Nephron (organoid): ENCODE results near the gene DCDC2C.

ENCODE experiments used
- H3K27ac Mint-ChIP-seq, 3 experiments: 2 replicates each; pipeline ENCODE4 v1.8.0; 2020; ENCODE audit warnings: mixed read lengths in 3 of 3, mild to moderate bottlenecking in 2 of 3, moderate library complexity in 1 of 3
- H3K27me3 Mint-ChIP-seq: 2 replicates; pipeline ENCODE4 v1.8.0; 2021; ENCODE audit warnings: low read depth, mild to moderate bottlenecking, moderate library complexity, mixed read lengths
- H3K36me3 Mint-ChIP-seq: 2 replicates; pipeline ENCODE4 v1.8.0; 2020; ENCODE audit warnings: low read depth, mixed read lengths
- H3K4me1 Mint-ChIP-seq: 2 replicates; pipeline ENCODE4 v1.8.0; 2020; ENCODE audit warnings: mixed read lengths
- H3K4me3 Mint-ChIP-seq, 3 experiments: 2 replicates each; pipeline ENCODE4 v1.8.0; 2020; ENCODE audit warnings: mild to moderate bottlenecking in 3 of 3, mixed read lengths in 3 of 3, moderate library complexity in 2 of 3
- H3K9me3 Mint-ChIP-seq: 2 replicates; pipeline ENCODE4 v1.8.0; 2020; ENCODE audit warnings: mixed read lengths
- TF ChIP-seq, protein P1 (sequence below), 3 experiments: fragments of 200-600 bp; sonication (generic); IDR thresholded peaks; one replicate each; pipeline ENCODE4 v1.5.0; 2021; ENCODE audit warnings: antibody characterized with exemption in 3 of 3; ENCODE audit not compliant: unreplicated experiment in 3 of 3

The DCDC2C gene

DNA sequence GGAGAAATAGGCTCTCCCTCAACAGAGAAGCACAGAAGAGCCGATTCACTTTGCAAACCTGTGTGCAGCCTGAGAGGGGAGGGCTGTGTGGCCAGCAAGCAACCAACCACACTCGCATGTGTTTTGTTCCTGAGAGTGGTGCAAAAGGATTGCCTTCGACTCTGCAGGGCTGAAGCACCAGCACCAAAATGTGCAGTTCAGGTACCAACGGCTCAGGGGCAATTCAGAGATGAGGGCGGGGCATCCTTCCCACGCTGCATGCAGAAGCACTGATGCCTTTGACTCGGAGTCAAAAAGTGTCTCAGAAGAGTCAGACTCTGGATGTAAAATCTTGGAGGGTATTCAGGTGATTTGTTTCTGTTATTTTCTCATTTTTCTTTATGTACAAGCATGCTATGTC lies 55.5 kb downstream of the DCDC2C start:
- TF ChIP-seq, protein P1, sequence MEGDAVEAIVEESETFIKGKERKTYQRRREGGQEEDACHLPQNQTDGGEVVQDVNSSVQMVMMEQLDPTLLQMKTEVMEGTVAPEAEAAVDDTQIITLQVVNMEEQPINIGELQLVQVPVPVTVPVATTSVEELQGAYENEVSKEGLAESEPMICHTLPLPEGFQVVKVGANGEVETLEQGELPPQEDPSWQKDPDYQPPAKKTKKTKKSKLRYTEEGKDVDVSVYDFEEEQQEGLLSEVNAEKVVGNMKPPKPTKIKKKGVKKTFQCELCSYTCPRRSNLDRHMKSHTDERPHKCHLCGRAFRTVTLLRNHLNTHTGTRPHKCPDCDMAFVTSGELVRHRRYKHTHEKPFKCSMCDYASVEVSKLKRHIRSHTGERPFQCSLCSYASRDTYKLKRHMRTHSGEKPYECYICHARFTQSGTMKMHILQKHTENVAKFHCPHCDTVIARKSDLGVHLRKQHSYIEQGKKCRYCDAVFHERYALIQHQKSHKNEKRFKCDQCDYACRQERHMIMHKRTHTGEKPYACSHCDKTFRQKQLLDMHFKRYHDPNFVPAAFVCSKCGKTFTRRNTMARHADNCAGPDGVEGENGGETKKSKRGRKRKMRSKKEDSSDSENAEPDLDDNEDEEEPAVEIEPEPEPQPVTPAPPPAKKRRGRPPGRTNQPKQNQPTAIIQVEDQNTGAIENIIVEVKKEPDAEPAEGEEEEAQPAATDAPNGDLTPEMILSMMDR (IDR thresholded peaks at IDR 0.05; ENCODE audit: unreplicated experiment in 3 of 3): no peak
- Mint-ChIP-seq H3K4me3 (no peak overlapping the region), H3K27me3 (peaks cover 17% of the 10 kb centered on the region), H3K27ac (no peak overlapping the region), H3K36me3 (no peaks in the 10 kb centered on the region), H3K9me3 (peaks cover 4% of the 10 kb centered on the region), H3K4me1 (no peaks in the 10 kb centered on the region)

DNA sequence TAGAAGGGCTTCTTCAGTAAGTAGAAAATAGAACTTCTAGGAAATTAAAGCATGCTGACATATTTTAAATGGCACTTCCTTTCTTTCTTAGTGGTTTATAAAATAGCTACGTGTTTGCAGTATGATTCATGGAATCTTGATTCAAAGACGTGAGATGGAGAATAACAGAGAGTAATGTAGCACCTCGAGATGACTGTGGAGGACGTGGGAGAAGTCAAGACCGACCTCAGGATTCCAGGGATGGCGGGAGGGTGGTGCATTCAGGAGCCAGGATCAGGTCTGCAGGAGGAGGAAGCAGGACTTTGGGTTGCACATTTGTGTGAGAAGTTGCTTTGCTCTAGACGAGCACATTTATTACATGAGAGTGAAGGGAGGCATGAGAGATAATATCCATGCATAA lies 56.0 kb downstream of the DCDC2C start:
- H3K4me3 Mint-ChIP-seq: no peak overlapping the region
- no peak overlapping the region for H3K27ac Mint-ChIP-seq
- no peaks in the 10 kb centered on the region for H3K36me3 Mint-ChIP-seq
- H3K9me3 Mint-ChIP-seq: peaks cover 4% of the 10 kb centered on the region
- TF ChIP-seq, protein P1 (IDR thresholded peaks at IDR 0.05; ENCODE audit: unreplicated experiment in 3 of 3): no peak
- H3K4me1 Mint-ChIP-seq: no peaks in the 10 kb centered on the region
- peaks cover 14% of the 10 kb centered on the region for H3K27me3 Mint-ChIP-seq

DNA sequence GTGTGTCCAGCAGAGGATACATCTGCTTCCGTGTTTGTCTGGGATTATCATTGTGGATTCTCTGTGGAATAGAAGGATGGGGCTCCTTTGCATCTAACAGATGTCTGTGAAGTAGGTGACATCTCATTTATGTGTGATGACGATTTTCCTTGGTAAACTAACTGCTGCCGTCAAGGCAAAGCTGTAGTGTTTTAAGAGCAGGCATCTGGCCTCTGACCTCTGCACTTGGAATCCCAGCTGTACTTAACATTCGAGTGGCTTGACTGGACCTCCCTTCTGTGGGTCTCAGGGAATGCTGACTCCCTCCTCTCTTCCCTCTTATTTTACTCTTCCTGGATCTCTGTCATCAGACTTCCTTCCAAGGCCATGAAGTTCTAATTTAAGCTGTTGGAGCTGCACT lies 56.4 kb downstream of the DCDC2C start:
- H3K27me3 Mint-ChIP-seq: peaks cover 10% of the 10 kb centered on the region
- no peaks in the 10 kb centered on the region for H3K4me1 Mint-ChIP-seq
- peaks cover 4% of the 10 kb centered on the region for H3K9me3 Mint-ChIP-seq
- H3K4me3 Mint-ChIP-seq: no peak overlapping the region
- TF ChIP-seq, protein P1 (IDR thresholded peaks at IDR 0.05; ENCODE audit: unreplicated experiment in 3 of 3): no peak
- H3K36me3 Mint-ChIP-seq: no peaks in the 10 kb centered on the region
- no peak overlapping the region for H3K27ac Mint-ChIP-seq

DNA sequence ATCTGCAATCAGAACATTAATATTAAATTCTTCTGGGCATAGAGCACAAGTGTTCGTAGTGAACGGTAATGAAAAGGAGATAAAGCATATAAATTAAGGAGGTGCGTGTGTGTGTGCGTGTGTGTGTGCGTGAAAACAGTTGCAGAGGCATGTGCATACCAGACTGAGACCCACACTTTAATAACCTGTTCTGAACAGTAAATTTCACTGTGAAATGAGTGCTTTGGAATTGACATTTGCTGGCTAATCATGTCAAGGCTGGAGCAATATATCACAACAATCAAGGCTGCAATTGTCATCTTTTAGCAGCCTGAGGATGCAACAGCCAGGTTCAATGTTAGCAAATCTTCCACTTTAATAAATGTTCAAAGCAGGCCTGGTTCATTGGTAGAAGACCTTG lies 57.9 kb downstream of the DCDC2C start:
- Mint-ChIP-seq H3K36me3 (no peaks in the 10 kb centered on the region), H3K9me3 (peaks cover 4% of the 10 kb centered on the region), H3K27me3 (peaks cover 8% of the 10 kb centered on the region), H3K4me3 (no peak overlapping the region), H3K27ac (no peak overlapping the region), H3K4me1 (no peaks in the 10 kb centered on the region)
- TF ChIP-seq, protein P1 (IDR thresholded peaks at IDR 0.05; ENCODE audit: unreplicated experiment in 3 of 3): no peak

DNA sequence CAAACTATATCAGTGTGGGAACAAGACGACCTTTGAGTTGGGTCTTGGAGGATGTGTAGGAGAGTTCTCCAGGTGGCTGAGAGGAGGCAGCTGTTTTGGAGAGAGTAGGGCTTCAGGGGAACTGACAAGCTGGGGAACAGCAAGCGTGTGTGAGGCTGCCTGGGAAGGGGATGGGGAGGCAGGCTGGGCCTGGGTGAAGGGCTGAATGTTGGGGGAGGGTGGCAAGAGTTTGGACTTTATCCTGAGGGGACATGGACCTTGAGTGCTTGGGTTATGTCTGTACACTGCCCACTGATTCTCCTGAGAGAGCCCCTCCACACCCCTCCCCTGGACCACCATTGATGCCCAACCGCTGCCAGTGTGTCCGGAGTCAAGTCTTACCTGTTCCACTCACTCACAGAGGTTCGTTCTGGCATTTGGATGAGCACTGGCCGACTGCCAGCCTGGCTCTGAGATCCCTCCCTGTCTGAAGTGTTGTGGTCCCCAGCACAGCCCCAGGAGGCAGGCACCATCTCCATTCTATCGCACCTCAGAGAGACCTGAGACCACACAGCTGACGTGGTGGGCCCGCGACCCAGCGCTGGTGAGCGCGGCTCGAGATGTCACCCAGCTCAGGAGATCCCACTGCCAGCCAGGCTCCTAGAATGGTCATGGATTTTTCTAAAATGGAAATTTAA lies 59.5 kb downstream of the DCDC2C start:
- H3K9me3 Mint-ChIP-seq: peaks cover 4% of the 10 kb centered on the region

More for the DNA sequence above, 59.5 kb downstream of the DCDC2C start:
- peaks cover 8% of the 10 kb centered on the region for H3K27me3 Mint-ChIP-seq
- H3K4me3 Mint-ChIP-seq: no peak overlapping the region
- H3K36me3 Mint-ChIP-seq: no peaks in the 10 kb centered on the region
- H3K27ac Mint-ChIP-seq: no peak overlapping the region
- TF ChIP-seq, protein P1 (IDR thresholded peaks at IDR 0.05; ENCODE audit: unreplicated experiment in 3 of 3): no peak
- no peaks in the 10 kb centered on the region for H3K4me1 Mint-ChIP-seq
